ENCODE data around the gene ZSCAN29.

Gene ZSCAN29

GRCh38 chr15:43347114-43347513 is 23.7 kb downstream of the ZSCAN29 start:
- no peak for DNase-seq (ENCODE audit: low spot score)

DNA sequence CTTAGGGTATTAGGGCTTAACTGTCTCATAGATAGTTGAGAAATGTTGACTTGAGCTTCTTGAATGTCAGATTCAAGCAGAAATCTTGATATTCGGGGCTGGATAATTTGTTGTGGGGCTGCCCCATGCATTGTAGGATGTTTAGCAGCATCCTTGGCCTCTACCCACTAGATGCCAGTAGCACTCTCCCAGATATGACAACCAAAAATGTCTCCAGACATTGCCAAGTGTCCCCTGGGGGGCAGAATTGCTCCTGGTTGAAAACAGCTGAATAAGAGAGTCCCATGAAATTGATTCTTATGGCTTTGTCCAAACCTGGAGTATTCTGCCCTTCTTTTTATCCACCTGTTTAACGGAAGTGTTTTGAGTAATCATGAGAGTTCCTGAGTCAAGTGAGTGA is 24.5 kb downstream of the ZSCAN29 start:
- DNase-seq (ENCODE audit: low spot score), result no peak

- no peak for DNase-seq (ENCODE audit: low spot score)
Measured at GRCh38 chr15:43330780-43331087, 40.1 kb downstream of the ZSCAN29 start.

DNA sequence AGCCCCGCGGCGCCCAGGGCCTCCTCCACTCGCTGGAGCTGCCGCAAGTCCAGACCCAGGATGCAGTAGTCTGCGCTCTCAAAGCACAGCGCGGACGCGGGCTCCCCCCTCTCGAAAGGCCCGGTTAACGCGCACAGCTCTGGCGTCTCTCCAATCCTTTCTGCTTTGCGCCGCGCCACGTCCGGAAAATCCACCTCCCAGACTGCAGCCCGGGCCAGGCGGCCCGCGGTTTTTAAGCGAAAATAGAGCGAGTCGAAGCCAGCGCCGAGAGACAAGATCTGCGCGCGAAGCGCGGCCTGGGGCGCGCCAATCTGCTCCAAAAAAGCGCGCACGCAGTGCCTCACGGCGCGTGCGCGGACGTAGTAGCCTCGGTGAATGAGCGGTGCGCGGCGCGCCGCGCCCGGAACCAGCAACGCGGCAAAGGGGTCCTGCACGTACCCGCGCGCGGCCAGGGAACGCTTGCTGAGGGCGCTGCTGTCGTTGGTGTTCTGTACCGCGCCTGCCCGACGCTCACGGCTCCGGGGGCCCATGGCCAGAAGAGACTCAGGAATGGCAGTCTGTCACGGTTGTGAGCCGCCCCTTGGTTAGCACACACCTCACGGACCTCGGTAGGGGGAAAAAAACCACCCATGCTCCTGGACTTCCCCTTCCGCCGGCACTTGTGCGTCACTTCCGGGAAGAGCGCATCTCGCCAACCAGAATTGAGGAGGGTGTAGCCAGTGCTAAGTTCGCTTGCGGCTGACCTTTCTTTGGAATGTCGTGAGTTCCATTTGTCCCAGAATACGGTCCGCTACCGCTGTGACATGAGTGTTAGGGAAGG is 40.7 kb downstream of the ZSCAN29 start, which contains the start of gene LCMT2:
Gene LCMT2 (minus strand): TSS at position 614 of the 820 bp plus-strand sequence. CDS start 84 bp downstream, at position 530.
- DNase-seq (ENCODE audit: low spot score), result peak; percentile 88

GRCh38 chr15:43329217-43329959 is 41.5 kb downstream of the ZSCAN29 start:
- no peak for DNase-seq (ENCODE audit: low spot score)

- no peak for DNase-seq (ENCODE audit: low spot score)
Measured at GRCh38 chr15:43325039-43325684, 45.7 kb downstream of the ZSCAN29 start.

DNA sequence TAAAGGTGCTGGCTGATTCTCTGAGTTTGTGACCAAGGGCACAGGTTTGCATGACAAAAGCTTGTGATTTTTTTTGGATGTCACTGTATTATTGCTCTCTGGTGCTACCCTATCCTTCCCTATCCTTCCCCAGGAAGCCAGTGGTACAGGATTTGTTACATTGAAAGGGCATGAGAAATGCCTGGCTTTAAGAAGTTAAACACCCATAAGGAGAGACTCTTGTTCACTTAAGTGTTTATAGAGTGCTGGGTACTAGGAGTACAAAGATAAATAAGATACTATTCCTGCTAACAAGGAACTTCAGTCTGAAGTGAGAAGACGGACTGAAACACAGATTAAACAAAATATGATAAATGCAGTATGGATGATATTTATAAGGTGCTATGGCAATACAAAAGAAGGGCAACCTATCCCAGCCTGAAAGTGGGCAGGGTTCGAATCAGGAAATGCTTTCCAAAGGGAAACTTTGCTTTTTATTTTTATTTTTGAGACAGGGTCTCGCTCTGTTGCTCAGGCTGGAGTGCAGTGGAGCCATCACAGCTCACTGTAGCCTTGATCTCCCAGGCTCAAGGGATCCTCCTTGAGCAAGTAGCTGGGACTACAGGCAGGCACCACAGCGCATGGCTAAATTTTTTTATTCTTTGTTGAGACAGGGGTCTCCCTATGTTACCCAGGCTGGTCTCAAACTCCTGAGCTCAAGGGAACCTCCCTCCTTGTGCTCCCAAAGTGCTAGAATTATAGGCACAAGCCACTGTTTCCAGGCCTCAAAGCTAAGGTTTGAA is 51.7 kb downstream of the ZSCAN29 start:
- DNase-seq (ENCODE audit: low spot score), result no peak

DNA sequence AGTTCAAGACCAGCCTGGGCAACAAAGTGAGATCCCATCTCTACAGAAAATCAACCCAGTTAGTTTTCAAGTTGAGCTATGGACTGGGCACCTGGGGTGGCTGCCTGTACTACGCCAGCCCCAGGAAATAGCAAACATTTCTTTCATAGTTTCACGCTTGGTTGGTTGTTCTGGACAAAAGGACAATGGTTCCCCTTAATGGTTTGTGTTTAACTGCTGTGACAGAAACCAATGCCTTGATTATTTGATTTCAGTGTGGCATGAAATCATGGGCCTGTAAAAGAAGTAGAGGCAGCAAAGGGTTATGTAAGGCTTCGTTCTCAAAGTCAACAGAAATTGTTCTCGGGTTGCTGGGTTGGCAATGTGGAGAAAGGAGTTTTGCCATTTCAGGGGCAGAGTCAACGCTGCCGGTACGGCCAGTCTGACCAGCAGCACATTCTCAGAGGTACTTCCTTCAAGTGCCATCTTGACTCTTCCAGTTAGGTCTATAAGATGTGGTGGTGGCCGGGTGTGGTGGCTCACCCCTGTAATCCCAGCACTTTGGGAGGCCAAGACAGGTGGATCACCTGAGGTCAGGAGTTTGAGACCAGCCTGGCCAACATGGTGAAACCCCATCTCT is 53.2 kb downstream of the ZSCAN29 start:
- no peak for DNase-seq (ENCODE audit: low spot score)

- no peak for DNase-seq (ENCODE audit: low spot score)
Measured at GRCh38 chr15:43316971-43317346, 53.9 kb downstream of the ZSCAN29 start.

DNA sequence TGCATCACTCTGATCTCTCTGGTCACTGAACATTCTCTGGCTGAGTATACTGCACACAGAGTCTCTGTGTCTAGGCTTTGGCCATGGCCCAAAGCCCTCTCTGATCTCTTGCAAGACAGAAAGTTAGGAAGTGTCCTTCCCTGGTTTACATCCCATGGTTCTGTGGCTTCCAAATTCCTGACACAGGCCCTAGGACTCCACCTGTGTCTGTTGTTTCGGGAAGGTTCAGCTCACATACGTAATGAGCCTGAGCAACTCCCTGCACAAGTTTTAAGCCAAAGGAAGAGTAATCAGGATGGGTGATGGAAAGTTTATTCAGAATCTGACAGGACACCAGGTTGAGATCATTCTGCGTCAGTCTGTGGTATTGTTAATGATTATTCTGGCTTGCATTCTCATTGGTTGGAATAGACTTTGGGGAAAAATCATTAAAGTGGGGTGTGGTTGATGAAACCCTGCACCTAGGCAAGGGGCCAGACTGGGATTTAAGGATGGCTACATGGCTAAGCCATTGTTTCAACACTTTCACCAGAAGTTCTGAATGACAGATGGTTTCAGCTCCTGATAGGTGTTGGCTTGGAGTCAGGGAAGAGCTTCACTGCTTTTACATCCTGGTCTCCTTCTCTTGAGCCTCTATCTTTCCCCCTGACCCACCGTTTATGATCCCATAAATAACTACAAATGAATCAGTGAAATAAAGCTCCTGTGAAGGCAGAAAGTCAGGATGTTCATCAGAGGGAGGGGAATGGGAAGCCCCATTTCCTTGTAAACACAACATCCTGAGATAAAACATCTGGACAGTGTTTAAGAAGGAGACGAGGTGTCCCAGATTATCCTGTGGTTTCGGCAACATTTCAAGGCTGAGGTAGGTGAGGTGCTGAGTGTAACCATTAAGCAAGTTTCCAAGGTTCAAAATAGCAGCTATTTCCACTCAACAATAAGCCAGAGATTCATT is 54.5 kb downstream of the ZSCAN29 start:
- DNase-seq (ENCODE audit: low spot score), result no peak

DNA sequence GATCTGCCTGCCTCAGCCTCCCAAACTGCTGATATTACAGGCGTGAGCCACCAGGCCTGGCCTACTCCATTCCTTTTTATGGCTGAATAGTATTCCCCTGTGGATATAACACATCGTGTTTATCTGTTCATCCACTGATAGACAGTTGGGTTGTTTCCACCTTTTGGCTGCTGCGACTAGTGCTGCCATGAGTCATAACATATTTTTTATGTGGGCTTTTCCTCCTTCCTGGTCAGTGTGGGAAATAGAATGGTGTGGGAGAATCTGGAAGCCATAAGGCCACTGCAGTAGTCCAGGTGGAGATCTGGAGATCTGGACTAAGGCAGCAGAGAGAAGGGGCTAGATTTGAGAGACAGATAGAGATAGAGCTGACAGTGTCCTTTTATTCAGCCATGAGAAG is 56.7 kb downstream of the ZSCAN29 start:
- no peak for DNase-seq (ENCODE audit: low spot score)

GRCh38 chr15:43312378-43312777 is 58.5 kb downstream of the ZSCAN29 start:
- DNase-seq (ENCODE audit: low spot score), result no peak
